K562 (cell line): Measurements from ENCODE around the gene CTPS2. TPM values are rescaled to one million over a fixed set of nuclear protein-coding genes. Genes with fewer than 3 reads are reported as not detected.

Source experiments
- NFE2L1 ChIP-seq: fragments of 450-650 bp; IDR thresholded peaks from 2 replicates; pipeline ENCODE4 v1.6.1; 2016; ENCODE audit warnings: missing genetic modification characterization, low read depth, mild to moderate bottlenecking, missing compliant biosample characterization, moderate library complexity, borderline replicate concordance
- SRSF9 ChIP-seq: fragments of 200-400 bp; formaldehyde crosslinking; IDR thresholded peaks from 2 replicates; pipeline ENCODE4 v1.6.1; 2017; ENCODE audit warnings: low read depth, low read length, borderline replicate concordance
- ZBTB1 ChIP-seq: sonication (generic); formaldehyde crosslinking; IDR thresholded peaks from 2 replicates; pipeline ENCODE4 v1.8.1; 2023; ENCODE audit warnings: missing genetic modification reagents, low read depth, mild to moderate bottlenecking, borderline replicate concordance
- ZNF740 ChIP-seq, 3 experiments: fragments of 200-800 bp in 1 of 3; sonication (Bioruptor generic) in 1 of 3; sonication (generic) in 1 of 3; formaldehyde crosslinking in 1 of 3; IDR thresholded peaks; 2 replicates each; pipeline versions ENCODE4 v1.6.1 to v1.8.0; 2016 to 2022; ENCODE audit warnings: mild to moderate bottlenecking in 2 of 3, missing compliant biosample characterization in 2 of 3, missing genetic modification characterization in 2 of 3, missing genetic modification reagents in 1 of 3
- polyA plus RNA-seq, 8 experiments: library from polyadenylated mRNA; depleted of rRNA in 4 of 8; stranded (reverse) in 5 of 8; unstranded in 3 of 8; fragments of >200 nt; fragmentation: Nextera tagmentation in 2 of 8; fragmentation: Illumina TruSeq in 1 of 8; extraction: Ambion mirVana in 2 of 8; extraction: Trizol in 1 of 8; gene quantifications; 2 replicates each; pipeline versions ENCODE4 v1.2.1 to v1.2.3, GENCODE V29; 2011 to 2014; ENCODE audit warnings: inconsistent platforms in 1 of 8, missing spikeins in 1 of 8
- total RNA-seq, 7 experiments: library from RNA; depleted of rRNA in 6 of 7; stranded (reverse); fragments of >200 nt in 6 of 7; fragmentation: Illumina TruSeq in 2 of 7; extraction: Trizol in 2 of 7; gene quantifications; 2 replicates each; pipeline versions ENCODE4 v1.2.1 to v1.2.3, GENCODE V29; 2011 to 2021; ENCODE audit warnings: low replicate concordance in 1 of 7
- TF ChIP-seq, protein P1 (sequence below): fragments of 200-600 bp; sonication (generic); IDR thresholded peaks from one replicate; pipeline ENCODE4 v1.6.1; 2012; ENCODE audit warnings: mild to moderate bottlenecking, low read depth, low read length, inconsistent platforms
- TF ChIP-seq, protein P2 (sequence below): fragments of 250-450 bp; sonication (Bioruptor Pico); IDR thresholded peaks from 2 replicates; pipeline ENCODE4 v1.8.0; 2022; ENCODE audit warnings: inconsistent platforms, mild to moderate bottlenecking, moderate library complexity, borderline replicate concordance
- TF ChIP-seq, protein P3 (sequence below): fragments of 250-450 bp; sonication (Bioruptor Pico); IDR thresholded peaks from 2 replicates; pipeline ENCODE4 v1.8.0; 2021; ENCODE audit warnings: moderate library complexity, mild to moderate bottlenecking, inconsistent platforms

CTPS2 gene
- total and polyA plus RNA-seq, 9 of the 15 experiments (the other 6 are each of a cell fraction or from before 2014, with no cell fraction given) = 5.4 to 19.5 (median 14.1) TPM

GRCh38 chrX:16719334-16720084, 7.0 kb upstream of the CTPS2 start, which contains the start of gene SYAP1 (continued):
- TF ChIP-seq, protein P1, sequence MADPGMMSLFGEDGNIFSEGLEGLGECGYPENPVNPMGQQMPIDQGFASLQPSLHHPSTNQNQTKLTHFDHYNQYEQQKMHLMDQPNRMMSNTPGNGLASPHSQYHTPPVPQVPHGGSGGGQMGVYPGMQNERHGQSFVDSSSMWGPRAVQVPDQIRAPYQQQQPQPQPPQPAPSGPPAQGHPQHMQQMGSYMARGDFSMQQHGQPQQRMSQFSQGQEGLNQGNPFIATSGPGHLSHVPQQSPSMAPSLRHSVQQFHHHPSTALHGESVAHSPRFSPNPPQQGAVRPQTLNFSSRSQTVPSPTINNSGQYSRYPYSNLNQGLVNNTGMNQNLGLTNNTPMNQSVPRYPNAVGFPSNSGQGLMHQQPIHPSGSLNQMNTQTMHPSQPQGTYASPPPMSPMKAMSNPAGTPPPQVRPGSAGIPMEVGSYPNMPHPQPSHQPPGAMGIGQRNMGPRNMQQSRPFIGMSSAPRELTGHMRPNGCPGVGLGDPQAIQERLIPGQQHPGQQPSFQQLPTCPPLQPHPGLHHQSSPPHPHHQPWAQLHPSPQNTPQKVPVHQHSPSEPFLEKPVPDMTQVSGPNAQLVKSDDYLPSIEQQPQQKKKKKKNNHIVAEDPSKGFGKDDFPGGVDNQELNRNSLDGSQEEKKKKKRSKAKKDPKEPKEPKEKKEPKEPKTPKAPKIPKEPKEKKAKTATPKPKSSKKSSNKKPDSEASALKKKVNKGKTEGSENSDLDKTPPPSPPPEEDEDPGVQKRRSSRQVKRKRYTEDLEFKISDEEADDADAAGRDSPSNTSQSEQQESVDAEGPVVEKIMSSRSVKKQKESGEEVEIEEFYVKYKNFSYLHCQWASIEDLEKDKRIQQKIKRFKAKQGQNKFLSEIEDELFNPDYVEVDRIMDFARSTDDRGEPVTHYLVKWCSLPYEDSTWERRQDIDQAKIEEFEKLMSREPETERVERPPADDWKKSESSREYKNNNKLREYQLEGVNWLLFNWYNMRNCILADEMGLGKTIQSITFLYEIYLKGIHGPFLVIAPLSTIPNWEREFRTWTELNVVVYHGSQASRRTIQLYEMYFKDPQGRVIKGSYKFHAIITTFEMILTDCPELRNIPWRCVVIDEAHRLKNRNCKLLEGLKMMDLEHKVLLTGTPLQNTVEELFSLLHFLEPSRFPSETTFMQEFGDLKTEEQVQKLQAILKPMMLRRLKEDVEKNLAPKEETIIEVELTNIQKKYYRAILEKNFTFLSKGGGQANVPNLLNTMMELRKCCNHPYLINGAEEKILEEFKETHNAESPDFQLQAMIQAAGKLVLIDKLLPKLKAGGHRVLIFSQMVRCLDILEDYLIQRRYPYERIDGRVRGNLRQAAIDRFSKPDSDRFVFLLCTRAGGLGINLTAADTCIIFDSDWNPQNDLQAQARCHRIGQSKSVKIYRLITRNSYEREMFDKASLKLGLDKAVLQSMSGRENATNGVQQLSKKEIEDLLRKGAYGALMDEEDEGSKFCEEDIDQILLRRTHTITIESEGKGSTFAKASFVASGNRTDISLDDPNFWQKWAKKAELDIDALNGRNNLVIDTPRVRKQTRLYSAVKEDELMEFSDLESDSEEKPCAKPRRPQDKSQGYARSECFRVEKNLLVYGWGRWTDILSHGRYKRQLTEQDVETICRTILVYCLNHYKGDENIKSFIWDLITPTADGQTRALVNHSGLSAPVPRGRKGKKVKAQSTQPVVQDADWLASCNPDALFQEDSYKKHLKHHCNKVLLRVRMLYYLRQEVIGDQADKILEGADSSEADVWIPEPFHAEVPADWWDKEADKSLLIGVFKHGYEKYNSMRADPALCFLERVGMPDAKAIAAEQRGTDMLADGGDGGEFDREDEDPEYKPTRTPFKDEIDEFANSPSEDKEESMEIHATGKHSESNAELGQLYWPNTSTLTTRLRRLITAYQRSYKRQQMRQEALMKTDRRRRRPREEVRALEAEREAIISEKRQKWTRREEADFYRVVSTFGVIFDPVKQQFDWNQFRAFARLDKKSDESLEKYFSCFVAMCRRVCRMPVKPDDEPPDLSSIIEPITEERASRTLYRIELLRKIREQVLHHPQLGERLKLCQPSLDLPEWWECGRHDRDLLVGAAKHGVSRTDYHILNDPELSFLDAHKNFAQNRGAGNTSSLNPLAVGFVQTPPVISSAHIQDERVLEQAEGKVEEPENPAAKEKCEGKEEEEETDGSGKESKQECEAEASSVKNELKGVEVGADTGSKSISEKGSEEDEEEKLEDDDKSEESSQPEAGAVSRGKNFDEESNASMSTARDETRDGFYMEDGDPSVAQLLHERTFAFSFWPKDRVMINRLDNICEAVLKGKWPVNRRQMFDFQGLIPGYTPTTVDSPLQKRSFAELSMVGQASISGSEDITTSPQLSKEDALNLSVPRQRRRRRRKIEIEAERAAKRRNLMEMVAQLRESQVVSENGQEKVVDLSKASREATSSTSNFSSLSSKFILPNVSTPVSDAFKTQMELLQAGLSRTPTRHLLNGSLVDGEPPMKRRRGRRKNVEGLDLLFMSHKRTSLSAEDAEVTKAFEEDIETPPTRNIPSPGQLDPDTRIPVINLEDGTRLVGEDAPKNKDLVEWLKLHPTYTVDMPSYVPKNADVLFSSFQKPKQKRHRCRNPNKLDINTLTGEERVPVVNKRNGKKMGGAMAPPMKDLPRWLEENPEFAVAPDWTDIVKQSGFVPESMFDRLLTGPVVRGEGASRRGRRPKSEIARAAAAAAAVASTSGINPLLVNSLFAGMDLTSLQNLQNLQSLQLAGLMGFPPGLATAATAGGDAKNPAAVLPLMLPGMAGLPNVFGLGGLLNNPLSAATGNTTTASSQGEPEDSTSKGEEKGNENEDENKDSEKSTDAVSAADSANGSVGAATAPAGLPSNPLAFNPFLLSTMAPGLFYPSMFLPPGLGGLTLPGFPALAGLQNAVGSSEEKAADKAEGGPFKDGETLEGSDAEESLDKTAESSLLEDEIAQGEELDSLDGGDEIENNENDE = no peak
- TF ChIP-seq, protein P2, sequence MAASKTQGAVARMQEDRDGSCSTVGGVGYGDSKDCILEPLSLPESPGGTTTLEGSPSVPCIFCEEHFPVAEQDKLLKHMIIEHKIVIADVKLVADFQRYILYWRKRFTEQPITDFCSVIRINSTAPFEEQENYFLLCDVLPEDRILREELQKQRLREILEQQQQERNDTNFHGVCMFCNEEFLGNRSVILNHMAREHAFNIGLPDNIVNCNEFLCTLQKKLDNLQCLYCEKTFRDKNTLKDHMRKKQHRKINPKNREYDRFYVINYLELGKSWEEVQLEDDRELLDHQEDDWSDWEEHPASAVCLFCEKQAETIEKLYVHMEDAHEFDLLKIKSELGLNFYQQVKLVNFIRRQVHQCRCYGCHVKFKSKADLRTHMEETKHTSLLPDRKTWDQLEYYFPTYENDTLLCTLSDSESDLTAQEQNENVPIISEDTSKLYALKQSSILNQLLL (CRISPR knock-in tag) = no peak
- TF ChIP-seq SRSF9 (no peak), ZNF740 (CRISPR knock-in tag; IDR thresholded peaks at IDR 0.05) (no peak; the same call in none of the 2 replicates), ZNF740 (tag; IDR thresholded peaks at IDR 0.05) (peak in 1 of 2 experiments; percentile 74; a peak in 1 of 4 replicates), NFE2L1 (tag) (no peak), ZBTB1 (0 out of 2 replicates have a peak, but pooled peaks have one; percentile 59)
- TF ChIP-seq, protein P3, sequence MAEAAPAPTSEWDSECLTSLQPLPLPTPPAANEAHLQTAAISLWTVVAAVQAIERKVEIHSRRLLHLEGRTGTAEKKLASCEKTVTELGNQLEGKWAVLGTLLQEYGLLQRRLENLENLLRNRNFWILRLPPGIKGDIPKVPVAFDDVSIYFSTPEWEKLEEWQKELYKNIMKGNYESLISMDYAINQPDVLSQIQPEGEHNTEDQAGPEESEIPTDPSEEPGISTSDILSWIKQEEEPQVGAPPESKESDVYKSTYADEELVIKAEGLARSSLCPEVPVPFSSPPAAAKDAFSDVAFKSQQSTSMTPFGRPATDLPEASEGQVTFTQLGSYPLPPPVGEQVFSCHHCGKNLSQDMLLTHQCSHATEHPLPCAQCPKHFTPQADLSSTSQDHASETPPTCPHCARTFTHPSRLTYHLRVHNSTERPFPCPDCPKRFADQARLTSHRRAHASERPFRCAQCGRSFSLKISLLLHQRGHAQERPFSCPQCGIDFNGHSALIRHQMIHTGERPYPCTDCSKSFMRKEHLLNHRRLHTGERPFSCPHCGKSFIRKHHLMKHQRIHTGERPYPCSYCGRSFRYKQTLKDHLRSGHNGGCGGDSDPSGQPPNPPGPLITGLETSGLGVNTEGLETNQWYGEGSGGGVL = no peak
